Measurements from ENCODE around the gene WWP2.

The WWP2 gene

GRCh38 chr16:69859105-69859989, 97.2 kb downstream of the WWP2 start:
- TF ChIP-seq Cebpa-rat (IDR thresholded peaks at IDR 0.05), result no peak
- Histone ChIP-seq H3K36me3 (peaks cover 0 to 92% (median 23%) of the 10 kb centered on the region in 11 experiments; a peak in 16 of 22 replicates), H3K27me3 (no peaks in the 10 kb centered on the region), H3K9ac (no peak overlapping the region), H3K4me3 (no peak overlapping the region), H3K27ac (no peak overlapping the region), H3K4me1 (peaks cover 17 to 32% (median 26%) of the 10 kb centered on the region in 10 experiments), H3K4me2 (no peak overlapping the region), H4K20me1 (peaks cover 0 to 54% (median 4%) of the 10 kb centered on the region in 11 experiments; a peak in 10 of 22 replicates), H3K9me3 (replicated peaks in 1 of 11) (no peaks in the 10 kb centered on the region)

GRCh38 chr16:69860233-69861231, 98.4 kb downstream of the WWP2 start:
- H3K9ac ChIP-seq, result no peak overlapping the region
- peaks cover 0 to 92% (median 20%) of the 10 kb centered on the region in 11 experiments; a peak in 16 of 22 replicates for H3K36me3 ChIP-seq
- H3K27ac ChIP-seq, result 0 out of 22 replicates have a peak overlapping the region, but pooled peaks of 1 of the 11 experiments have one; percentile 14
- H3K4me2 ChIP-seq, result peak overlapping the region in 6 of 11 experiments; percentile 3 to 38 (median 11); a peak in 3 of 22 replicates
- H3K27me3 ChIP-seq, result no peaks in the 10 kb centered on the region
- H3K4me1 ChIP-seq, result peaks cover 17 to 30% (median 21%) of the 10 kb centered on the region in 10 experiments
- peaks cover 0 to 51% (median 4%) of the 10 kb centered on the region in 11 experiments; a peak in 10 of 22 replicates for H4K20me1 ChIP-seq
- H3K9me3 ChIP-seq (replicated peaks in 1 of 11), result no peaks in the 10 kb centered on the region
- TF ChIP-seq Cebpa-rat (IDR thresholded peaks at IDR 0.05), result no peak
- H3K4me3 ChIP-seq, result no peak overlapping the region

GRCh38 chr16:69861292-69862030, 99.3 kb downstream of the WWP2 start:
- Histone ChIP-seq H3K4me2 (peak overlapping the region in 10 of 11 experiments; percentile 1 to 38 (median 4); a peak in 4 of 22 replicates), H3K27me3 (no peaks in the 10 kb centered on the region), H3K9me3 (replicated peaks in 1 of 11) (no peaks in the 10 kb centered on the region), H4K20me1 (peaks cover 0 to 53% (median 4%) of the 10 kb centered on the region in 11 experiments; a peak in 9 of 22 replicates), H3K9ac (no peak overlapping the region), H3K4me1 (peaks cover 11 to 30% (median 21%) of the 10 kb centered on the region in 10 experiments), H3K36me3 (peaks cover 3 to 94% (median 19%) of the 10 kb centered on the region in 11 experiments; a peak in 17 of 22 replicates), H3K27ac (no peak overlapping the region), H3K4me3 (no peak overlapping the region)
- no peak for TF ChIP-seq Cebpa-rat (IDR thresholded peaks at IDR 0.05)

- Histone ChIP-seq H3K4me2 (no peak overlapping the region), H3K27ac (no peak overlapping the region), H3K9ac (no peak overlapping the region), H3K4me1 (peaks cover 7 to 21% (median 12%) of the 10 kb centered on the region in 10 experiments; a peak in 19 of 20 replicates), H4K20me1 (peaks cover 0 to 51% (median 4%) of the 10 kb centered on the region in 11 experiments; a peak in 9 of 22 replicates), H3K4me3 (no peak overlapping the region), H3K36me3 (peaks cover 8 to 96% (median 25%) of the 10 kb centered on the region in 11 experiments; a peak in 20 of 22 replicates), H3K27me3 (no peaks in the 10 kb centered on the region), H3K9me3 (replicated peaks in 1 of 11) (no peaks in the 10 kb centered on the region)
- TF ChIP-seq Cebpa-rat (IDR thresholded peaks at IDR 0.05), result no peak
Observed at GRCh38 chr16:69863401-69864281, 101.5 kb downstream of the WWP2 start.

GRCh38 chr16:69865701-69866100, 103.6 kb downstream of the WWP2 start:
- peaks cover 8 to 98% (median 27%) of the 10 kb centered on the region in 11 experiments; a peak in 18 of 22 replicates for H3K36me3 ChIP-seq
- H3K9ac ChIP-seq, result no peak overlapping the region
- no peak overlapping the region for H3K27ac ChIP-seq
- no peak overlapping the region for H3K4me3 ChIP-seq
- H3K4me2 ChIP-seq, result no peak overlapping the region
- no peak for TF ChIP-seq Cebpa-rat (IDR thresholded peaks at IDR 0.05)
- peaks cover 0 to 64% (median under 1%) of the 10 kb centered on the region in 11 experiments; a peak in 8 of 22 replicates for H4K20me1 ChIP-seq
- H3K27me3 ChIP-seq, result no peaks in the 10 kb centered on the region
- peaks cover 7 to 19% (median 11%) of the 10 kb centered on the region in 10 experiments; a peak in 19 of 20 replicates for H3K4me1 ChIP-seq
- H3K9me3 ChIP-seq (replicated peaks in 1 of 11), result no peaks in the 10 kb centered on the region

GRCh38 chr16:69867784-69868560, 105.8 kb downstream of the WWP2 start:
- Histone ChIP-seq H3K4me1 (peaks cover 0 to 10% (median 2%) of the 10 kb centered on the region in 10 experiments; a peak in 8 of 20 replicates), H3K4me2 (no peak overlapping the region), H3K27me3 (no peaks in the 10 kb centered on the region), H3K9me3 (replicated peaks in 1 of 11) (no peaks in the 10 kb centered on the region), H3K36me3 (peaks cover 20 to 99% (median 45%) of the 10 kb centered on the region in 11 experiments), H3K9ac (no peak overlapping the region), H3K27ac (no peak overlapping the region), H3K4me3 (no peak overlapping the region), H4K20me1 (peaks cover 0 to 59% (median 0%) of the 10 kb centered on the region in 11 experiments; a peak in 5 of 22 replicates)
- no peak for TF ChIP-seq Cebpa-rat (IDR thresholded peaks at IDR 0.05)

GRCh38 chr16:69870761-69871160, 108.6 kb downstream of the WWP2 start:
- Histone ChIP-seq H3K27ac (no peak overlapping the region), H3K9ac (no peak overlapping the region), H3K27me3 (no peaks in the 10 kb centered on the region), H4K20me1 (peaks cover 0 to 40% (median 0%) of the 10 kb centered on the region in 11 experiments; a peak in 4 of 22 replicates), H3K9me3 (replicated peaks in 1 of 11) (peaks cover 3 to 13% (median 6%) of the 10 kb centered on the region in 11 experiments), H3K4me3 (no peak overlapping the region), H3K4me1 (peaks cover 0 to 6% (median 2%) of the 10 kb centered on the region in 10 experiments; a peak in 8 of 20 replicates), H3K4me2 (no peak overlapping the region), H3K36me3 (peaks cover 48 to 100% (median 73%) of the 10 kb centered on the region in 11 experiments)
- TF ChIP-seq Cebpa-rat (IDR thresholded peaks at IDR 0.05), result no peak

Data from BLaER1 treated with 17β-estradiol and CSF1 and Interleukin-3, amounts not matched to agents 10 nM and 100 nM (cell line).